ENCODE data around the gene CDIPT. TPM values are rescaled to one million over a fixed set of nuclear protein-coding genes. Genes with fewer than 3 reads are reported as not detected.
"Not testable (repeated sequence)": the region's sequence is repeated elsewhere in the genome, so short reads cannot be mapped to it uniquely, and the experiment has no call there.

The CDIPT gene
- 66.3 TPM for polyA plus RNA-seq (2012; ENCODE audit: insufficient read depth, insufficient read length)

- peak; percentile 99 for DNase-seq (ENCODE audit: low read depth, low spot score)
- peak within 1 kb of the TSS; percentile 81 for H3K4me3 ChIP-seq (ENCODE audit: low read length)
Observed at GRCh38 chr16:29862884-29863668, at the start of gene CDIPT. TSS of gene CDIPT (minus strand) at chr16:29863226. CDS start at chr16:29862857, 369 bp downstream.

- no peak overlapping the region for H3K4me3 ChIP-seq (ENCODE audit: low read length)
Observed at GRCh38 chr16:29912087-29912486, 49.1 kb upstream of the CDIPT start.

GRCh38 chr16:29911676-29912010 lies 48.6 kb upstream of the CDIPT start:
- no peak for DNase-seq (ENCODE audit: low read depth, low spot score)
- H3K4me3 ChIP-seq (ENCODE audit: low read length), result no peak overlapping the region

More at GRCh38 chr16:29912087-29912486, 49.1 kb upstream of the CDIPT start:
- DNase-seq (ENCODE audit: low read depth, low spot score), result no peak

- DNase-seq (ENCODE audit: low read depth, low spot score), result no peak
- no peak overlapping the region for H3K4me3 ChIP-seq (ENCODE audit: low read length)
Observed at GRCh38 chr16:29910819-29911675, 48.0 kb upstream of the CDIPT start.

- not testable (repeated sequence) for DNase-seq (ENCODE audit: low read depth, low spot score); H3K4me3 ChIP-seq (ENCODE audit: low read length)
Observed at GRCh38 chr16:29909851-29910250, 46.8 kb upstream of the CDIPT start.

GRCh38 chr16:29909391-29909790 lies 46.4 kb upstream of the CDIPT start:
- DNase-seq (ENCODE audit: low read depth, low spot score), result no peak
- no peak overlapping the region for H3K4me3 ChIP-seq (ENCODE audit: low read length)

GRCh38 chr16:29908719-29909220 lies 45.7 kb upstream of the CDIPT start:
- no peak for DNase-seq (ENCODE audit: low read depth, low spot score)
- H3K4me3 ChIP-seq (ENCODE audit: low read length), result no peak overlapping the region

GRCh38 chr16:29907973-29908372 lies 44.9 kb upstream of the CDIPT start:
- DNase-seq (ENCODE audit: low read depth, low spot score), result no peak
- H3K4me3 ChIP-seq (ENCODE audit: low read length), result no peak overlapping the region

- no peak overlapping the region for H3K4me3 ChIP-seq (ENCODE audit: low read length)
- DNase-seq (ENCODE audit: low read depth, low spot score), result no peak
Observed at GRCh38 chr16:29906520-29907244, 43.7 kb upstream of the CDIPT start.

- no peak for DNase-seq (ENCODE audit: low read depth, low spot score)
Observed at GRCh38 chr16:29905668-29906067, 42.6 kb upstream of the CDIPT start.

GRCh38 chr16:29904947-29905346 lies 41.9 kb upstream of the CDIPT start:
- DNase-seq (ENCODE audit: low read depth, low spot score), result no peak
- H3K4me3 ChIP-seq (ENCODE audit: low read length), result no peak overlapping the region

More at GRCh38 chr16:29905668-29906067, 42.6 kb upstream of the CDIPT start:
- no peak overlapping the region for H3K4me3 ChIP-seq (ENCODE audit: low read length)

GRCh38 chr16:29903590-29903989 lies 40.6 kb upstream of the CDIPT start:
- H3K4me3 ChIP-seq (ENCODE audit: low read length), result no peak overlapping the region
- DNase-seq (ENCODE audit: low read depth, low spot score), result peak; percentile 33

- H3K4me3 ChIP-seq (ENCODE audit: low read length), result no peak overlapping the region
- no peak for DNase-seq (ENCODE audit: low read depth, low spot score)
Observed at GRCh38 chr16:29901607-29901945, 38.5 kb upstream of the CDIPT start.

GRCh38 chr16:29900888-29901606 lies 38.0 kb upstream of the CDIPT start:
- peak overlapping the region; percentile 51 for H3K4me3 ChIP-seq (ENCODE audit: low read length)
- no peak for DNase-seq (ENCODE audit: low read depth, low spot score)

- DNase-seq (ENCODE audit: low read depth, low spot score), result peak; percentile 33
- H3K4me3 ChIP-seq (ENCODE audit: low read length), result peak within 1 kb of the TSS; percentile 51
Observed at GRCh38 chr16:29900102-29900887, 37.3 kb upstream of the CDIPT start, which contains the start of gene ASPHD1. TSS of gene ASPHD1 (plus strand) at chr16:29900488. CDS start at chr16:29900972, 484 bp downstream.

GRCh38 chr16:29899516-29900101 lies 36.6 kb upstream of the CDIPT start, which contains the start of gene SEZ6L2:
TSS of gene SEZ6L2 (minus strand) at chr16:29899550. CDS start at chr16:29899019, 531 bp downstream.
- DNase-seq (ENCODE audit: low read depth, low spot score), result peak; percentile 64

GRCh38 chr16:29898804-29899515 lies 35.9 kb upstream of the CDIPT start:
- DNase-seq (ENCODE audit: low read depth, low spot score), result no peak
- peak overlapping the region; percentile 51 for H3K4me3 ChIP-seq (ENCODE audit: low read length)

More at GRCh38 chr16:29899516-29900101, 36.6 kb upstream of the CDIPT start, which contains the start of gene SEZ6L2:
- peak within 1 kb of the TSS; percentile 51 for H3K4me3 ChIP-seq (ENCODE audit: low read length)
